Dendritic cell treated with granulocyte-macrophage colony-stimulating factor and Interleukin-4, amounts not matched to agents 40 ng/mL and 50 ng/mL, for 4 days (primary cell): Measurements from ENCODE around the gene LY6G5C.
A peak's percentile ranks its signal among the peaks of the same experiment; 100 is the strongest.

Experiments used
- H3K27ac Mint-ChIP-seq: one replicate; pipeline ENCODE4 v1.8.0; 2022; ENCODE audit warnings: mild to moderate bottlenecking, mixed read lengths
- H3K27me3 Mint-ChIP-seq: one replicate; pipeline ENCODE4 v1.8.0; 2022; ENCODE audit warnings: mild to moderate bottlenecking, mixed read lengths
- H3K36me3 Mint-ChIP-seq: one replicate; pipeline ENCODE4 v1.8.0; 2022; ENCODE audit warnings: low read depth, mixed read lengths
- H3K4me1 Mint-ChIP-seq: one replicate; pipeline ENCODE4 v1.8.0; 2022; ENCODE audit warnings: low read depth, mixed read lengths
- H3K4me3 Mint-ChIP-seq: one replicate; pipeline ENCODE4 v1.8.0; 2022; ENCODE audit warnings: mild to moderate bottlenecking, moderate library complexity, mixed read lengths
- H3K9me3 Mint-ChIP-seq: one replicate; pipeline ENCODE4 v1.8.0; 2022; ENCODE audit warnings: mixed read lengths
- intact Hi-C: fragments of 100-400 bp; cut with micrococcal nuclease; formaldehyde crosslinking; loops from one replicate; pipeline ENCODE4 v1.15.0; 2022

The LY6G5C gene

DNA sequence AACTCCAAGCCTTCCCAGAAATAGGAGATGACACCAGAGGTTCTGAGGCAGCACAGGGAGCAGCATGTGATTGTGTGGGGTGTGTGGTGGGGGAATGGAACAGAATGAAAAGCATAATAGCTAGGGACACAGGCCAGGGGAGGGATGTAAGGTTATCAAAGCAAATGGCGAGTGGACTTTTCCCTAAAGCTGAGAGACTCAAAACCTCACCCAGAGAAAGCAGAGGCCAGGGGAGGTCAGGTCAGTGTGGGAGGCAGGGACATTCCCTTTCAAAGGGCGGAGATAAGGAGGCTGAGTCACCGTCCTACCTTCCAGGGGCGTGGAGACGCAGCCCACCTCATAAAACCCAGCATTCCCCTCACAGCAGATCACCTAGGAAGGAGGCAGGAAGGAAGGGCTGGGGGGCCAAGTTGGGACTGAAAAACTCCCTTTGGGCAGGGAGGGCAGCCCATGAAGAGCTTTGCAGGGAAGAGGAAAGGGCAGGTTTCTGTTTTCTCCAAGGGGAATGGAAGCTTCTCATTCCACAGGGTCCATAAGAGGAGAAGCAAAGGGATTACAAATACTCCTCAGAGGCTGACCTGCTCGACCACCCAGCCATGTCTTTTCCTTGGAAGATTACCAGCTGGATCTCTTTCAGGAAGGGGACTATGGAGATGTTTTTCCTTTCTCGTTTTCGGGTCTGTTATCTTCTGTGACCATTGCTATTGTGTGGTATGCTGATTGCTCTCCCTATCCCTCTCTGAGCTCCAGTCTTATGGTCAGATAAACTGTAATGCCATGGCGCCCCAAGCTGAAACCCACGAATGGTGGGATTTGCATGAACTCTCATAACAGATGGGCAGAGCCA is 9.6 kb upstream of the LY6G5C start:
- H3K36me3 Mint-ChIP-seq, result peaks cover 100% of the 10 kb centered on the region

GRCh38 chr6:31689249-31690110 is 8.6 kb upstream of the LY6G5C start:
- H3K36me3 Mint-ChIP-seq, result peaks cover 100% of the 10 kb centered on the region
- H3K4me1 Mint-ChIP-seq, result peaks cover 26% of the 10 kb centered on the region
- no peaks in the 10 kb centered on the region for H3K9me3 Mint-ChIP-seq
- intact Hi-C loops, result no loop called here
- H3K27me3 Mint-ChIP-seq, result no peaks in the 10 kb centered on the region
- H3K4me3 Mint-ChIP-seq, result no peak overlapping the region
- H3K27ac Mint-ChIP-seq, result no peak overlapping the region

More for the DNA sequence above, 9.6 kb upstream of the LY6G5C start:
- Mint-ChIP-seq H3K4me1 (peaks cover 26% of the 10 kb centered on the region), H3K27me3 (no peaks in the 10 kb centered on the region), H3K27ac (peak overlapping the region; percentile 65), H3K9me3 (no peaks in the 10 kb centered on the region), H3K4me3 (no peak overlapping the region)
- intact Hi-C loops, result no loop called here

- Mint-ChIP-seq H3K27ac (no peak overlapping the region), H3K4me1 (peaks cover 31% of the 10 kb centered on the region), H3K4me3 (no peak overlapping the region), H3K36me3 (peaks cover 96% of the 10 kb centered on the region), H3K27me3 (peaks cover 4% of the 10 kb centered on the region), H3K9me3 (no peaks in the 10 kb centered on the region)
- intact Hi-C loops, result no loop called here
These were observed 7.2 kb upstream of the LY6G5C start for GRCh38 chr6:31687860-31688693.

- intact Hi-C loops, result no loop called here
- H3K36me3 Mint-ChIP-seq, result peaks cover 91% of the 10 kb centered on the region
- H3K27ac Mint-ChIP-seq, result no peak overlapping the region
- H3K27me3 Mint-ChIP-seq, result peaks cover 5% of the 10 kb centered on the region
- H3K9me3 Mint-ChIP-seq, result no peaks in the 10 kb centered on the region
- H3K4me3 Mint-ChIP-seq, result no peak overlapping the region
- peaks cover 33% of the 10 kb centered on the region for H3K4me1 Mint-ChIP-seq
These were observed 6.5 kb upstream of the LY6G5C start for GRCh38 chr6:31687321-31687720.

GRCh38 chr6:31686483-31686882 is 5.6 kb upstream of the LY6G5C start:
- Mint-ChIP-seq H3K27me3 (peaks cover 7% of the 10 kb centered on the region), H3K4me3 (no peak overlapping the region), H3K36me3 (peaks cover 83% of the 10 kb centered on the region), H3K9me3 (no peaks in the 10 kb centered on the region), H3K27ac (no peak overlapping the region), H3K4me1 (peaks cover 34% of the 10 kb centered on the region)
- intact Hi-C loops, result no loop called here

DNA sequence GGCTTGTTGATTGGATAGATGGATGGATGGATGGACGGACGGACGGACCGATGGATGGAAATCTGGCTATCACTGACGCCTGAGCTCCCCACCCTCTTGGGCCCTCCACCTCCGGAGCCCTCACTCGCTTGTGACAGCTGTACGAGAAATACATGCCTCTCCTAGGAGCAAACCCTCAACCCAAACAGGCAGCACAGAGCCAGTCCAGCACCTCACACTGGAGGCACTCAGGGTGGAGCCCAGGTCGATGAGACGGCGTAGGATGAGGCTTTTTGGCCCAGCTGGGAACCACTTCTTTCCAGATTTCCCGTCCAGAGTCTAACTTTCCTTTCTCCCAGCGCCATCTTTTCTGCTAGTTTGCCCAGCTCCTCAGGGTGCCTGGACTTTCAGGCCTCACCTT is 2.7 kb upstream of the LY6G5C start:
- H3K4me1 Mint-ChIP-seq, result peaks cover 33% of the 10 kb centered on the region
- no peak overlapping the region for H3K4me3 Mint-ChIP-seq
- no peak overlapping the region for H3K27ac Mint-ChIP-seq
- peaks cover 54% of the 10 kb centered on the region for H3K36me3 Mint-ChIP-seq
- peaks cover 9% of the 10 kb centered on the region for H3K27me3 Mint-ChIP-seq
- intact Hi-C loops, result no loop called here
- H3K9me3 Mint-ChIP-seq, result no peaks in the 10 kb centered on the region

DNA sequence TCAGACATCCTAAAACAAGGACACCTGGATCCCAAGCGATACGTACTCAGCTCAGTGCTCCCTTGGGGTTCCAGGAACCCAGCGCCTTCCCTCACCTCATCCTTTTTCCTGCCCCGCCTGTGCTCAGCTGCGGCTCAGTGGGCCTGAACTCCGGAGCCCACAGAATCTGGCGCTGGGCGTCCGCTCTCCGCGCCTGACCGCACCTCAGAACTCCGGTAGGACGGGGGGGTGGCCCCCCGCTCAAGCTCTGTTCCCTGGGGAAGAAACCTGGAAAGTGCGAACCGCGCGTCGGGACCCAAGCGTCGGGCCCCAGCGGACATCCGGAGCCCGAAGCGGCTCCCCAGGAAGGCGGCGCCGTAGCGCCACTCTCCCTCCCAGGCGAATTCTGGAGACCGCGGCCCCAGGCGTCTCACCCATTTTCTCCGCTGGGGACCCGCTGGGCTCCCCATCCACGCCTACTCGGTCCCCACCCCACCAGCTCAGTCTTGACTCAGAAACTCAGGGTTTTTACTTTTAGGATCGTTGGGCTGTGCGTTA is 336 bp upstream of the LY6G5C start:
- Mint-ChIP-seq H3K36me3 (peaks cover 30% of the 10 kb centered on the region), H3K27ac (peak overlapping the region; percentile 55), H3K27me3 (peaks cover 9% of the 10 kb centered on the region), H3K4me3 (peak overlapping the region; percentile 74), H3K4me1 (peaks cover 54% of the 10 kb centered on the region), H3K9me3 (no peaks in the 10 kb centered on the region)
- intact Hi-C loops, result loop anchor here (2.0 kb wide), 2 partner anchors 88 to 150 kb away; no protein-coding TSS in a partner anchor

DNA sequence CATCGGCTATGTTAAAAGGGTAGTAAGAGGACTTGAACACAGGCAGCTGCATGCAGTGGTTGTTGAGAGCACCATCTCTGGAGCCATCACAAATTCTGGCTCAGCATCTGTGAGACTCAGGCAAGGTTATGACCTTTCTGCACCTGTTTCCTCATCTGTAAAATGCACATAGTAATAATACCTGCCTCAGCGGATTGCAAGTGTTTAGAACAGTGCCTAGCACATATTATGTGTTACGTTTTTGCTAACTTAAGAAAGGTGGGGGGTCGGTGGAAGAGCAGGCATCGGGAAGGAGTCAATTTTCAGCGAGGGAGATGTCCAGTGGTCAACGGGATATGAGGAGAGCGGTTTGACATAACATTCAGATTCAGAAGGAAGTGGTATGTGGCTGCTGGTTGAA is 2.9 kb downstream of the LY6G5C start:
- intact Hi-C loops, result no loop called here
- H3K4me1 Mint-ChIP-seq, result peaks cover 50% of the 10 kb centered on the region
- H3K27ac Mint-ChIP-seq, result no peak overlapping the region
- peaks cover 4% of the 10 kb centered on the region for H3K27me3 Mint-ChIP-seq
- H3K9me3 Mint-ChIP-seq, result no peaks in the 10 kb centered on the region
- H3K36me3 Mint-ChIP-seq, result peaks cover 14% of the 10 kb centered on the region
- H3K4me3 Mint-ChIP-seq, result no peak overlapping the region

GRCh38 chr6:31676904-31677303 is 4.0 kb downstream of the LY6G5C start:
- H3K4me3 Mint-ChIP-seq, result no peak overlapping the region
- peaks cover 23% of the 10 kb centered on the region for H3K36me3 Mint-ChIP-seq
- H3K27me3 Mint-ChIP-seq, result peaks cover 4% of the 10 kb centered on the region
- no peaks in the 10 kb centered on the region for H3K9me3 Mint-ChIP-seq
- intact Hi-C loops, result no loop called here
- H3K27ac Mint-ChIP-seq, result peak overlapping the region; percentile 59
- peaks cover 50% of the 10 kb centered on the region for H3K4me1 Mint-ChIP-seq

GRCh38 chr6:31676322-31676903 is 4.5 kb downstream of the LY6G5C start:
- Mint-ChIP-seq H3K36me3 (peaks cover 27% of the 10 kb centered on the region), H3K9me3 (no peaks in the 10 kb centered on the region), H3K4me3 (no peak overlapping the region), H3K4me1 (peaks cover 46% of the 10 kb centered on the region), H3K27me3 (peaks cover 2% of the 10 kb centered on the region), H3K27ac (peak overlapping the region; percentile 59)
- intact Hi-C loops, result no loop called here

- no peaks in the 10 kb centered on the region for H3K27me3 Mint-ChIP-seq
- intact Hi-C loops, result loop anchor here (5.0 kb wide), 4 partner anchors 47 to 153 kb away; partner anchors contain the start of genes CLIC1, DDX39B and PRRC2A
- no peaks in the 10 kb centered on the region for H3K9me3 Mint-ChIP-seq
- H3K27ac Mint-ChIP-seq, result no peak within 1 kb of the TSS
- H3K36me3 Mint-ChIP-seq, result peaks cover 89% of the 10 kb centered on the region
- H3K4me3 Mint-ChIP-seq, result no peak within 1 kb of the TSS
- peaks cover 34% of the 10 kb centered on the region for H3K4me1 Mint-ChIP-seq
These were observed 11.2 kb downstream of the LY6G5C start, which contains the start of gene LY6G5B for GRCh38 chr6:31669676-31670075. TSS of gene LY6G5B (plus strand) at chr6:31669976. CDS start at chr6:31670951, 975 bp downstream.

DNA sequence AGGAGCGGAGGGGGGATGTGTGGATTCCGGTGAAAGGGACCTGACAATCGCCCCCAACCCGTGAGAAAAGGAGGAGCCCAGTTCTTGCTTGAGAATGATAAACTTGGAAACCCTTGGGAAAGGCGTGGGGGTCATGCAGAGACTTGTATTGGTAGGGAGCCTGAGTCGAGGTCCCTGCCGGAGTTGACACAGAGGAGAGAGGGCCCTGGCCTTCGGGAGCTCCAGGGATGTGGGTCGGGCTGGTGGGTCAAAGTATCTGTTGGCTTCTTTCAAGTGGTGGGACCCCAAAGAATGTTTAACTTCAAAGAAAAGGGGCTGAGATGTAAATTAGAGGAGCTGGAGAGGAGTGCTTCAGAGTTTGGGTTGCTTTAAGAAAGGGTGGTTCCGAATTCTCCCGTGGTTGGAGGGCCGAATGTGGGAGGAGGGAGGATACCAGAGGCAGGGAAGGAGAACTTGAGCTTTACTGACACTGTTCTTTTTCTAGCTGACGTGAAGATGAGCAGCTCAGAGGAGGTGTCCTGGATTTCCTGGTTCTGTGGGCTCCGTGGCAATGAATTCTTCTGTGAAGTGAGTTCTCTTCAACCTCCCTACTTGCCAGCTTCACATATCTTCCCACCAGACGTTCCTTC is 14.4 kb downstream of the LY6G5C start:
- Mint-ChIP-seq H3K36me3 (peaks cover 94% of the 10 kb centered on the region), H3K9me3 (no peaks in the 10 kb centered on the region), H3K27ac (peak overlapping the region; percentile 95), H3K4me3 (peak overlapping the region; percentile 94), H3K27me3 (no peaks in the 10 kb centered on the region), H3K4me1 (peaks cover 65% of the 10 kb centered on the region)
- intact Hi-C loops, result loop anchor here (1.0 to 5.0 kb wide), 5 partner anchors 14 to 156 kb away; partner anchors contain the start of genes BAG6, CLIC1, DDX39B and PRRC2A
